ENCODE results near the gene BICRA. TPM values are rescaled to one million over a fixed set of nuclear protein-coding genes. Genes with fewer than 3 reads are reported as not detected.

BICRA gene
- total and polyA plus RNA-seq, 2 of the 8 experiments (the other 6 are each of a cell fraction or from before 2014, with no cell fraction given) = 1.5 to 29.2 TPM

DNA sequence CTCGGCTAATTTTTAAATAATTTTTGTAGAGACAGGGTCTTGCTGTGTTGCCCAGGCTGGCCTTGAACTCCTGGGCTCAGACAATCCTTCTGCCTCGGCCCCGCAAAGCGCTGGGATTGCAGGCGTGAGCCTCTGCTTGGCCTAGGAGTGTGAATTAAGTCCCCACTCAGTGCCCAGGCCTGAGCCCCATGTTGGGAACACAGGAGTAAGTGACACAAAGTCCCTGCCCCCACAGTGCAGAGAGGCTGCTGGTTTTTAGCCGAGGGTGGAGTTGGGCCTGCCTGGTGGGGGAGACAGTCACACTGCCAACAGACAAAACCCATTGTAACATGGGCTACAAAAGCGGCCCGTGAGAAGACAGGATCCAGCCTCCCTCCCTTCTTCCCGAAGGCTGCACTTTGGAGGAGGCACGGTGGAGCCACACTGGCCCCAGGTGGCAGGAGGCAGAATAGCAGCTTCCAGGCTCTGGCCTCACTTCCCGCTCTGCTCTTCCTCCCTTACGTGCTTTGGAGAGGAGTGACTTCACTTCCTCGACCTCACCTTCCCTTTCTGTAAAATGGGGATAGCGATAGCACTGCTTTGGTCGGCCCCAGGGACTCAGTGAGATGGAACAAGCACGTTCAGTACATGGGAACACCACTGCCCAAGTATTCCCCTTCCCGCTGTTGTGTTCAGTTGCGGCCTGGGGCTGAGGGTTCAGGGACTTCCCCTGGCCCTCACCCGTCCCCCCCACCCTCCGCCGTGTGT, 89.1 kb downstream of the BICRA start (continued):
- peak in 1 of 2 experiments; percentile 89; a peak in 2 of 4 replicates for TF ChIP-seq HDAC2 (IDR thresholded peaks at IDR 0.05; ENCODE audit: borderline replicate concordance in 1 of 2, low read depth in 2 of 2, low read length in 2 of 2)
- no peak for TF ChIP-seq ZNF274 (IDR thresholded peaks at IDR 0.05; ENCODE audit: borderline replicate concordance, extremely low read depth, low read length)

Measured in H1 (cell line).